Common myeloid progenitor, CD34-positive (primary cell): ENCODE measurements around the gene PLPPR4.

ENCODE experiments used
- CTCF ChIA-PET: fragments of 350-600 bp; sonication (Branson Sonifier 250); formaldehyde crosslinking; loops from one replicate; lab custom pipeline; 2021; ENCODE audit warnings: antibody characterized with exemption; lab: Charles Lee
- POLR2A ChIA-PET: fragments of 350-600 bp; sonication (Branson Sonifier 250); formaldehyde crosslinking; loops from one replicate; lab custom pipeline; 2021; ENCODE audit warnings: antibody characterized with exemption; lab: Charles Lee
- DNase-seq, 3 donors: peaks; one replicate each; pipeline versions ENCODE4 v3.0.0 to v3.0.0-alpha.2; 2013
- H3K27ac ChIP-seq, 2 experiments: 1 replicate in 1 of 2; 2 replicates in 1 of 2; pipeline ENCODE4 v1.7.0; 2013; ENCODE audit warnings: inconsistent platforms in 2 of 2, low read length in 2 of 2, mild to moderate bottlenecking in 2 of 2, low read depth in 1 of 2, moderate library complexity in 1 of 2; ENCODE audit not compliant: severe bottlenecking in 2 of 2, insufficient read depth in 1 of 2, poor library complexity in 1 of 2
- H3K27me3 ChIP-seq, 5 experiments: replicated peaks in 2 of 5; 1 replicate in 3 of 5; 2 replicates in 2 of 5; pipeline versions ENCODE4 v1.6.1 to v1.7.0; 2013; ENCODE audit warnings: low read length in 4 of 5, mild to moderate bottlenecking in 2 of 5, moderate library complexity in 2 of 5, inconsistent platforms in 1 of 5; ENCODE audit not compliant: insufficient read depth in 5 of 5, control insufficient read depth in 4 of 5
- H3K36me3 ChIP-seq, 4 experiments: 1 replicate in 2 of 4; 2 replicates in 2 of 4; pipeline versions ENCODE4 v1.6.1 to v1.7.0; 2013; ENCODE audit warnings: low read length in 3 of 4, control low read depth in 1 of 4, mild to moderate bottlenecking in 1 of 4; ENCODE audit not compliant: control insufficient read depth in 4 of 4, insufficient read depth in 4 of 4
- H3K4me1 ChIP-seq, 4 experiments: 1 replicate in 3 of 4; 2 replicates in 1 of 4; pipeline versions ENCODE4 v1.6.1 to v1.7.1; 2013; ENCODE audit warnings: low read length in 3 of 4, mild to moderate bottlenecking in 3 of 4, control low read depth in 1 of 4, inconsistent platforms in 1 of 4, moderate library complexity in 1 of 4; ENCODE audit not compliant: control insufficient read depth in 4 of 4, insufficient read depth in 4 of 4; ENCODE audit errors: control extremely low read depth in 1 of 4
- H3K4me3 ChIP-seq, 7 experiments: 1 replicate in 4 of 7; 2 replicates in 3 of 7; pipeline versions ENCODE4 v1.5.1 to v1.7.0; 2013; ENCODE audit warnings: mild to moderate bottlenecking in 7 of 7, low read length in 6 of 7, moderate library complexity in 6 of 7, inconsistent platforms in 2 of 7, low read depth in 2 of 7, control low read depth in 1 of 7; ENCODE audit not compliant: insufficient read depth in 4 of 7, control insufficient read depth in 1 of 7; ENCODE audit errors: extremely low read depth in 1 of 7
- H3K9me3 ChIP-seq, 5 experiments: 1 replicate in 4 of 5; 2 replicates in 1 of 5; pipeline versions ENCODE4 v1.6.1 to v1.7.1; 2013; ENCODE audit warnings: low read length in 4 of 5, mild to moderate bottlenecking in 2 of 5, inconsistent platforms in 1 of 5, low read depth in 1 of 5, moderate library complexity in 1 of 5; ENCODE audit not compliant: control insufficient read depth in 4 of 5, insufficient read depth in 2 of 5; ENCODE audit errors: control extremely low read depth in 1 of 5
- whole genome bisulfite sequencing: methylation state at CpG from one replicate; pipeline ENCODE4 v1.1.5; 2013; ENCODE audit not compliant: insufficient coverage; 5-methylcytosine and 5-hydroxymethylcytosine counted together

Gene PLPPR4

GRCh38 chr1:99331083-99331482 lies 66.8 kb downstream of the PLPPR4 start:
- Histone ChIP-seq H3K4me3 (no peak overlapping the region), H3K27me3 (no peaks in the 10 kb centered on the region), H3K36me3 (no peaks in the 10 kb centered on the region), H3K4me1 (no peaks in the 10 kb centered on the region), H3K9me3 (no peaks in the 10 kb centered on the region), H3K27ac (no peak overlapping the region)
- POLR2A ChIA-PET, result no interaction called here
- DNase-seq, result no peak
- CTCF ChIA-PET, result no interaction called here
- 92% methylated on average over 2 of the region's 3 CpGs for WGBS

GRCh38 chr1:99331636-99332035 lies 67.3 kb downstream of the PLPPR4 start:
- ChIA-PET CTCF (no interaction called here), POLR2A (no interaction called here)
- H3K27me3 ChIP-seq, result no peaks in the 10 kb centered on the region
- no peak overlapping the region for H3K4me3 ChIP-seq
- no peaks in the 10 kb centered on the region for H3K9me3 ChIP-seq
- DNase-seq, result no peak
- H3K4me1 ChIP-seq, result no peaks in the 10 kb centered on the region
- no peak overlapping the region for H3K27ac ChIP-seq
- no peaks in the 10 kb centered on the region for H3K36me3 ChIP-seq
- WGBS, result no CpG with 5 or more reads among the region's 2 CpGs

GRCh38 chr1:99332561-99332960 lies 68.3 kb downstream of the PLPPR4 start:
- ChIA-PET CTCF (no interaction called here), POLR2A (no interaction called here)
- H3K27ac ChIP-seq, result no peak overlapping the region
- no peaks in the 10 kb centered on the region for H3K4me1 ChIP-seq
- no CpG with 5 or more reads among the region's 1 CpG for WGBS
- no peaks in the 10 kb centered on the region for H3K27me3 ChIP-seq
- no peak for DNase-seq
- no peaks in the 10 kb centered on the region for H3K36me3 ChIP-seq
- H3K9me3 ChIP-seq, result no peaks in the 10 kb centered on the region
- H3K4me3 ChIP-seq, result no peak overlapping the region

- no peaks in the 10 kb centered on the region for H3K36me3 ChIP-seq
- WGBS, result 97% methylated on average over 2 of the region's 5 CpGs
- H3K4me1 ChIP-seq, result no peaks in the 10 kb centered on the region
- H3K9me3 ChIP-seq, result no peaks in the 10 kb centered on the region
- H3K27me3 ChIP-seq, result no peaks in the 10 kb centered on the region
- CTCF ChIA-PET, result no interaction called here
- no peak overlapping the region for H3K27ac ChIP-seq
- POLR2A ChIA-PET, result no interaction called here
- no peak for DNase-seq
- no peak overlapping the region for H3K4me3 ChIP-seq
Observed at GRCh38 chr1:99334991-99335390, 70.7 kb downstream of the PLPPR4 start.

DNA sequence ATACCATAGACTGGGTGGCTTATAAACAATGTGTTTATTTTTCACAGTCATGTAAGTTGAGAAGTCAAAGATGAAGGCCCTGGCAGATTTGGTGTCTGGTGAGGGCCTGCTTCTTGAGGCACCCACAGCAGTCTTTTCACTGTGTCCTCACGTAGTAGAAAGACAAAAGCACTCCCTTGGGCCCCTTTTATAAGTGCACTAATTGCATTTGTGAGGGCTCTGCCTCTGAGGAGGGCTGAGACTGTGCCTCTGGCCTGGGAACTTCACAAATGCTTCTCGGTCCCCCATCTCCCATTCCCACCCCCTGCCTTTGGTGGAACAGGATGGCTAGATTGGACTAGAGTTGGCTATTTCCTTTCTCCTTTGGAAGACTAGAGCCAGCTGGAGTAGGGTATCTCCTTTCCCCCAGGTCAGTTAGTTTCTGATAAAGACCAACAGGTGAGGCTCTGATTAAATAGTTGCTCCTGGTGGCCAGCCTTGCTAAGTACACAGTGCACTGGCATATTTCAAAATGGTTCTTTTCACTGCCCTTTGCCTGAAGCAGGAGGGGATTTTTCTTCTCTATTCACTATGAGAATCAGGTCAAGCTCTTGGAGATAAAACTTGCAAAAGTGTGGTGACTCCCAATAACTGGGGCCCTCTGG lies 82.9 kb downstream of the PLPPR4 start:
- Histone ChIP-seq H3K27ac (no peak overlapping the region), H3K27me3 (no peaks in the 10 kb centered on the region), H3K9me3 (no peaks in the 10 kb centered on the region), H3K36me3 (no peaks in the 10 kb centered on the region), H3K4me3 (no peak overlapping the region), H3K4me1 (peaks cover 0 to 5% (median 0%) of the 10 kb centered on the region in 4 experiments)
- ChIA-PET CTCF (no interaction called here), POLR2A (no interaction called here)
- DNase-seq, result no peak
- 83% methylated on average over 1 of the region's 2 CpGs for WGBS

DNA sequence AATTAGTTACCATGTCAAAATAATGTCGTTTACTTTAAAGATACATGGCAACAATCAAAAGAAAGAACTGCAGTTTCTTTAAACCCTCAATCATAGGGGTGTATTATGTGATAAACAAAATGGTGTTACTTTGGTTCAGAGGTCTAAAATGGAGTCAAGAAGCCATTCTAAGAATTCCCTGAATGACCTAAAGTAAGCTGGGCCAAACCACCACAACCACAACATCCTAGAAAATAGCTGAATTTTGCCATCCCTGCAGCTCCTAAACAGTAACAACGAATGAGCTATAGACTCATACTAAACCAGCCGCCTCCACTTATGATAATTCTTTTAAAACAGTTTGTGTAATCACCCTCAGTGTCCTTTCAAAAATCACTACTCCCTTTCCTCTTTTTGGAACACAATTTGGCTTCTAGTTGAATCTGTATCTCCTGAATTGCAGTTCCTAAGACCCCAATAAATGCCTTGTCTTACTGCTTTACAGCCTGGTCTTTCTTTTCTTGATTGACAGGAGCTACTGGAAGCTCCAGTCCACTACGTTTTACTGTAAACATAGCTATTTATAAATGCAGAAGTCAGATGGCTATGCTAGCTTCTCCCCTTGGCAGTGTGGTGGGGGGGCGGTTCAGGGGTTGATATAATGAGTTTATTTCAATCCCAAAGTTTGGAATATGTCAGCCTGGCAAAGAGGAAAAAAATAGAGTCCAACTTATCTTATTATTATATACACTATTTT lies 84.3 kb downstream of the PLPPR4 start:
- H3K4me3 ChIP-seq, result no peak overlapping the region
- no peak for DNase-seq
- ChIA-PET CTCF (no interaction called here), POLR2A (no interaction called here)
- WGBS, result 92% methylated on average over 2 of the region's 5 CpGs
- H3K9me3 ChIP-seq, result no peaks in the 10 kb centered on the region
- H3K27ac ChIP-seq, result no peak overlapping the region
- peaks cover 0 to 5% (median 0%) of the 10 kb centered on the region in 4 experiments for H3K4me1 ChIP-seq
- no peaks in the 10 kb centered on the region for H3K27me3 ChIP-seq
- H3K36me3 ChIP-seq, result no peaks in the 10 kb centered on the region

- CTCF ChIA-PET, result interaction anchor here (1.0 kb wide), 1 partner anchor 14 kb away, joined by 3 read pairs; no protein-coding TSS in a partner anchor
- Histone ChIP-seq H3K27ac (no peak overlapping the region), H3K4me3 (no peak overlapping the region), H3K27me3 (no peaks in the 10 kb centered on the region), H3K9me3 (no peaks in the 10 kb centered on the region), H3K36me3 (no peaks in the 10 kb centered on the region), H3K4me1 (peaks cover 0 to 5% (median 0%) of the 10 kb centered on the region in 4 experiments)
- WGBS, result 100% methylated on average over 1 of the region's 2 CpGs
- DNase-seq, result no peak
- POLR2A ChIA-PET, result no interaction called here
Observed at GRCh38 chr1:99352821-99353220, 88.5 kb downstream of the PLPPR4 start.
